Suprapubic skin (tissue), 3 donors: Measurements from ENCODE around the gene PNPLA3.

Source experiments
- POLR2A ChIP-seq, 2 donors: fragments of 450-650 bp; IDR thresholded peaks; one replicate each; pipeline ENCODE4 v1.6.1; 2017; ENCODE audit warnings: antibody characterized with exemption in 2 of 2, mild to moderate bottlenecking in 2 of 2, moderate library complexity in 2 of 2
- TF ChIP-seq, protein P1 (sequence below), 2 donors: fragments of 200-600 bp in 1 of 2; fragments of 450-650 bp in 1 of 2; sonication (generic) in 1 of 2; IDR thresholded peaks; one replicate each; pipeline ENCODE4 v1.5.1; 2016 to 2019; ENCODE audit warnings: antibody characterized with exemption in 2 of 2, mild to moderate bottlenecking in 1 of 2, moderate library complexity in 1 of 2

DNA sequence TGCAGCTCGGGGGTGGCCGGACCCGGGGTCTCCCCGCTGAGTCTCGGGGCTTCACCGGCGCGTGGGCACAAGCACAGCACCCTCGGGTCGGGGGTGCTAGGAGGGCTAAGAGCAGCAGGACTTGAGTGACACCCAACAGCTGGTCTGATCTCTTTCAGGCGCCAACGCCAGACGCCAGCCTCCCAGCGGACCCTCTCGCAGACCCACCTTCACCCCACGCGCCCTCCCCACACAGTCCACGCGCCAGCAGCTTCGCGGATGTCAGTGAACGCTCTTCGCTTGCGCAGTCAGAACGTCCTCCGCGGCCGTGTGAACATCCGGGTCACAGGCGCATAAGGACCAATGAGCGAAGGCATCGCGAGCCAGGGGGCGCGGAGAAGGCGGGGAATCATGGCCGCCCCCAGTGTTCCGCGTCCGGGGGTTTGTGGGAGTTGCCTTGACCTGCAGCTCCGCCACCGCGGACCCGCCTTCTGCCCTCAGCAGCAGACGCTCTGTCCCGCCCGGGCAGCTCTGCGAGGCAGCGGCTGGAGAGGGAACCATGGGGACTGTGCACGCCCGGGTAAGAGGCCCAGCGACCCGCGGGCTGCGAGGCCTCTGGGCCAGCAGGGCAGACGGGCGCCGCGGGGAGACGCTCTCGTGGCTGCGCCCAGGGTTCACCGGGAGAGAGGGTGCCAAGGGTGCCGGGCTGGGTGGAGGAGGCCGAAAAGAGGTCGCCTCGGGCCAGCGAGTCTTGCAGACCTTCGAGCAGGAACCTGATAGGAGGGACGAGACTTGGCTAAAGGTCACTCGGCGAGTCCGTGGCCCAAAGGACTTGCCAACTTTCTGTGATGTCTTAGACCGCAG, 31.7 kb downstream of the PNPLA3 start, which contains the start of gene SAMM50:
- TF ChIP-seq, protein P1, sequence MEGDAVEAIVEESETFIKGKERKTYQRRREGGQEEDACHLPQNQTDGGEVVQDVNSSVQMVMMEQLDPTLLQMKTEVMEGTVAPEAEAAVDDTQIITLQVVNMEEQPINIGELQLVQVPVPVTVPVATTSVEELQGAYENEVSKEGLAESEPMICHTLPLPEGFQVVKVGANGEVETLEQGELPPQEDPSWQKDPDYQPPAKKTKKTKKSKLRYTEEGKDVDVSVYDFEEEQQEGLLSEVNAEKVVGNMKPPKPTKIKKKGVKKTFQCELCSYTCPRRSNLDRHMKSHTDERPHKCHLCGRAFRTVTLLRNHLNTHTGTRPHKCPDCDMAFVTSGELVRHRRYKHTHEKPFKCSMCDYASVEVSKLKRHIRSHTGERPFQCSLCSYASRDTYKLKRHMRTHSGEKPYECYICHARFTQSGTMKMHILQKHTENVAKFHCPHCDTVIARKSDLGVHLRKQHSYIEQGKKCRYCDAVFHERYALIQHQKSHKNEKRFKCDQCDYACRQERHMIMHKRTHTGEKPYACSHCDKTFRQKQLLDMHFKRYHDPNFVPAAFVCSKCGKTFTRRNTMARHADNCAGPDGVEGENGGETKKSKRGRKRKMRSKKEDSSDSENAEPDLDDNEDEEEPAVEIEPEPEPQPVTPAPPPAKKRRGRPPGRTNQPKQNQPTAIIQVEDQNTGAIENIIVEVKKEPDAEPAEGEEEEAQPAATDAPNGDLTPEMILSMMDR (IDR thresholded peaks at IDR 0.05) = peak in 1 of 2 donors; percentile 8
- peak in 1 of 2 donors; percentile 24 for TF ChIP-seq POLR2A (IDR thresholded peaks at IDR 0.05)
